Measurements from ENCODE around the gene PDE12. TPM values are rescaled to one million over a fixed set of nuclear protein-coding genes. Genes with fewer than 3 reads are reported as not detected.
"Not testable (repeated sequence)": the region's sequence is repeated elsewhere in the genome, so short reads cannot be mapped to it uniquely, and the experiment has no call there.

PDE12 gene
- total RNA-seq, 1 donor from 2014 or later: 14.7 TPM

GRCh38 chr3:57582474-57583168 is 26.5 kb downstream of the PDE12 start:
- intact Hi-C loops (cut with DNase I): no loop called here
- no peak for DNase-seq (ENCODE audit: low spot score)

- intact Hi-C loops (cut with DNase I): no loop called here
- DNase-seq (ENCODE audit: low spot score): no peak
Observed at GRCh38 chr3:57583544-57583943, 27.5 kb downstream of the PDE12 start.

GRCh38 chr3:57586778-57587177 is 30.7 kb downstream of the PDE12 start:
- no peak for DNase-seq (ENCODE audit: low spot score)
- intact Hi-C loops (cut with DNase I): no loop called here

GRCh38 chr3:57587905-57588304 is 31.8 kb downstream of the PDE12 start:
- intact Hi-C loops (cut with DNase I): no loop called here
- DNase-seq (ENCODE audit: low spot score): no peak

GRCh38 chr3:57592306-57592705 is 36.2 kb downstream of the PDE12 start:
- intact Hi-C loops (cut with DNase I): no loop called here
- DNase-seq (ENCODE audit: low spot score): no peak

GRCh38 chr3:57594144-57594543 is 38.1 kb downstream of the PDE12 start:
- DNase-seq (ENCODE audit: low spot score): no peak
- intact Hi-C loops (cut with DNase I): no loop called here

- intact Hi-C loops (cut with DNase I): no loop called here
- no peak for DNase-seq (ENCODE audit: low spot score)
Observed at GRCh38 chr3:57594576-57594975, 38.5 kb downstream of the PDE12 start.

GRCh38 chr3:57596495-57597126 is 40.5 kb downstream of the PDE12 start:
- DNase-seq (ENCODE audit: low spot score): peak; percentile 90
- intact Hi-C loops (cut with DNase I): loop anchor here (1.0 to 5.0 kb wide), 4 partner anchors 40 to 369 kb away; partner anchors contain the start of genes APPL1, PDE12 and SLMAP

GRCh38 chr3:57597127-57597923 is 41.3 kb downstream of the PDE12 start, which contains the start of gene ARF4:
ARF4 (minus strand) TSS chr3:57597344; CDS start chr3:57597140, 204 bp downstream.
- peak; percentile 99 for DNase-seq (ENCODE audit: low spot score)
- intact Hi-C loops (cut with DNase I): loop anchor here (1.0 to 5.0 kb wide), 4 partner anchors 41 to 370 kb away; partner anchors contain the start of genes APPL1, PDE12 and SLMAP

- intact Hi-C loops (cut with DNase I): loop anchor here (5.0 kb wide), 1 partner anchor 372 kb away; the partner anchor contains the start of gene APPL1
- no peak for DNase-seq (ENCODE audit: low spot score)
Observed at GRCh38 chr3:57598765-57599360, 42.8 kb downstream of the PDE12 start.

- intact Hi-C loops (cut with DNase I): no loop called here
- no peak for DNase-seq (ENCODE audit: low spot score)
Observed at GRCh38 chr3:57600195-57600594, 44.1 kb downstream of the PDE12 start.

- DNase-seq (ENCODE audit: low spot score): no peak
- intact Hi-C loops (cut with DNase I): no loop called here
Observed at GRCh38 chr3:57604971-57605370, 48.9 kb downstream of the PDE12 start.

- intact Hi-C loops (cut with DNase I): no loop called here
Observed at GRCh38 chr3:57605683-57606082, 49.6 kb downstream of the PDE12 start.

GRCh38 chr3:57611870-57612269 is 55.8 kb downstream of the PDE12 start:
- intact Hi-C loops (cut with DNase I): not testable (repeated sequence)

More at GRCh38 chr3:57605683-57606082, 49.6 kb downstream of the PDE12 start:
- DNase-seq (ENCODE audit: low spot score): no peak

GRCh38 chr3:57616233-57616632 is 60.2 kb downstream of the PDE12 start:
- intact Hi-C loops (cut with DNase I): no loop called here
- DNase-seq (ENCODE audit: low spot score): no peak

More at GRCh38 chr3:57611870-57612269, 55.8 kb downstream of the PDE12 start:
- DNase-seq (ENCODE audit: low spot score): not testable (repeated sequence)

Other genes with a start within 250 kb of the PDE12 start
- 0.22 TPM for gene DNAH12, start 11.9 kb upstream of the PDE12 start, total RNA-seq
- gene ARF4, start 41.1 kb downstream of the PDE12 start, total RNA-seq: 103 TPM
- 22.1 TPM for gene DENND6A, start 136.8 kb downstream of the PDE12 start, total RNA-seq
- 578 TPM for gene SLMAP, start 200.0 kb downstream of the PDE12 start, total RNA-seq